Neuronal stem cell (in vitro differentiated cells): Measurements from ENCODE around the gene PHACTR4. TPM values are rescaled to one million over a fixed set of nuclear protein-coding genes. Genes with fewer than 3 reads are reported as not detected.

Experiments used
- small RNA-seq: library from polyadenylated mRNA; stranded (forward); fragments of <200 nt; extraction: miRNeasy Mini kit (QIAGEN cat#:217004); gene quantifications from one replicate; pipeline ENCODE3, GENCODE V24; 2013; ENCODE audit not compliant: insufficient read depth

PHACTR4 gene

Small RNA genes within 50 kb of the gene (small RNA-seq; reads per million reads assigned to genes)
- gene RF00019 (not detected), gene RNU6ATAC27P (not detected), gene SNORA73A (not detected), gene SNORA73B (132 reads per million, percentile 97 among the genes with 10 or more reads in this experiment)
